HepG2 (cell line): ENCODE results near the gene P3H4. TPM values are rescaled to one million over a fixed set of nuclear protein-coding genes. Genes with fewer than 3 reads are reported as not detected.

Experiments used
- CHD4 ChIP-seq: fragments of 200-600 bp; sonication (generic); IDR thresholded peaks from 2 replicates; pipeline ENCODE4 v1.7.0; 2017; ENCODE audit warnings: mild to moderate bottlenecking, low read length, borderline replicate concordance
- FOXC1 ChIP-seq: sonication (generic); formaldehyde crosslinking; IDR thresholded peaks from 2 replicates; pipeline ENCODE4 v1.8.0; 2022; ENCODE audit warnings: mild to moderate bottlenecking, missing genetic modification reagents, borderline replicate concordance
- GATAD1 ChIP-seq: IDR thresholded peaks from 2 replicates; pipeline ENCODE4 v1.6.1; 2016; ENCODE audit warnings: missing genetic modification reagents, missing compliant biosample characterization
- HIVEP1 ChIP-seq: sonication (generic); formaldehyde crosslinking; IDR thresholded peaks from 2 replicates; pipeline ENCODE4 v1.4.0; 2020; ENCODE audit warnings: mild to moderate bottlenecking, missing genetic modification reagents
- MIER2 ChIP-seq: IDR thresholded peaks from 2 replicates; pipeline ENCODE4 v1.6.1; 2016; ENCODE audit warnings: missing biosample characterization, missing genetic modification reagents
- NKX3-1 ChIP-seq: sonication (generic); formaldehyde crosslinking; IDR thresholded peaks from 2 replicates; pipeline ENCODE4 v1.5.0; 2020; ENCODE audit warnings: missing genetic modification reagents
- POGK ChIP-seq: sonication (generic); formaldehyde crosslinking; conservative IDR thresholded peaks from 2 replicates; pipeline ENCODE4 v1.8.0; 2022; ENCODE audit warnings: mild to moderate bottlenecking, moderate library complexity, missing genetic modification reagents
- RXRB ChIP-seq: IDR thresholded peaks from 2 replicates; pipeline ENCODE4 v1.6.1; 2016; ENCODE audit warnings: borderline replicate concordance, missing genetic modification reagents, missing compliant biosample characterization
- SMC3 ChIP-seq: IDR thresholded peaks from 2 replicates; pipeline ENCODE4 v1.6.1; 2011; ENCODE audit warnings: low read length, improper control_type of control experiment
- THYN1 ChIP-seq: sonication (generic); formaldehyde crosslinking; IDR thresholded peaks from 2 replicates; pipeline ENCODE4 v1.8.1; 2023; ENCODE audit warnings: low read depth, mild to moderate bottlenecking, moderate library complexity, missing genetic modification reagents, borderline replicate concordance
- ZKSCAN1 ChIP-seq: fragments of 150-350 bp; IDR thresholded peaks from 2 replicates; pipeline ENCODE4 v1.6.1; 2014; ENCODE audit warnings: low read length
- ZNF17 ChIP-seq: sonication (generic); formaldehyde crosslinking; IDR thresholded peaks from 2 replicates; pipeline ENCODE4 v1.5.0; 2020; ENCODE audit warnings: mild to moderate bottlenecking, missing genetic modification reagents
- ZNF235 ChIP-seq: sonication (generic); formaldehyde crosslinking; IDR thresholded peaks from 2 replicates; pipeline ENCODE4 v1.8.1; 2023; ENCODE audit warnings: mild to moderate bottlenecking, missing genetic modification reagents, borderline replicate concordance
- ZNF367 ChIP-seq: sonication (generic); formaldehyde crosslinking; IDR thresholded peaks from 2 replicates; pipeline ENCODE4 v1.4.0; 2020; ENCODE audit warnings: missing genetic modification reagents, borderline replicate concordance
- ZNF430 ChIP-seq: sonication (generic); formaldehyde crosslinking; IDR thresholded peaks from 2 replicates; pipeline ENCODE4 v1.9.0; 2021; ENCODE audit warnings: mild to moderate bottlenecking, missing genetic modification reagents
- ZNF558 ChIP-seq: sonication (generic); formaldehyde crosslinking; IDR thresholded peaks from 2 replicates; pipeline ENCODE4 v1.9.0; 2022; ENCODE audit warnings: mild to moderate bottlenecking, missing genetic modification reagents, borderline replicate concordance
- ZNF773 ChIP-seq: sonication (generic); formaldehyde crosslinking; IDR thresholded peaks from 2 replicates; pipeline ENCODE4 v1.4.0; 2020; ENCODE audit warnings: missing genetic modification reagents, borderline replicate concordance
- ZNF776 ChIP-seq: sonication (generic); formaldehyde crosslinking; IDR thresholded peaks from 2 replicates; pipeline ENCODE4 v1.4.0; 2020; ENCODE audit warnings: mild to moderate bottlenecking, missing genetic modification reagents
- polyA plus RNA-seq, 8 experiments: library from polyadenylated mRNA; depleted of rRNA in 3 of 8; stranded (reverse) in 7 of 8; unstranded in 1 of 8; fragments of >200 nt; fragmentation: Illumina TruSeq in 4 of 8; extraction: Trizol in 4 of 8; gene quantifications; 2 replicates each; pipeline versions ENCODE4 v1.2.1 to v1.2.3, GENCODE V29; 2011 to 2016; ENCODE audit warnings: low read depth in 4 of 8, missing spikeins in 1 of 8, mixed read lengths in 1 of 8; ENCODE audit not compliant: insufficient read depth in 1 of 8
- total RNA-seq, 5 experiments: library from RNA; depleted of rRNA; stranded (reverse); fragments of >200 nt; fragmentation: Illumina TruSeq; extraction: Trizol; gene quantifications; 2 replicates each; pipeline ENCODE4 v1.2.3, GENCODE V29; 2016; ENCODE audit warnings: low read depth in 1 of 5
- TF ChIP-seq, protein P1 (sequence below): sonication (generic); formaldehyde crosslinking; IDR thresholded peaks from 2 replicates; pipeline ENCODE4 v1.4.0; 2020; ENCODE audit warnings: low read depth, mild to moderate bottlenecking, missing genetic modification reagents
- TF ChIP-seq, protein P2 (sequence below): IDR thresholded peaks from 2 replicates; pipeline ENCODE4 v1.6.1; 2016; ENCODE audit warnings: missing compliant biosample characterization, missing genetic modification reagents, borderline replicate concordance
- TF ChIP-seq, protein P3 (sequence below): sonication (generic); formaldehyde crosslinking; IDR thresholded peaks from 2 replicates; pipeline ENCODE4 v1.4.0; 2020; ENCODE audit warnings: missing genetic modification reagents, borderline replicate concordance

The P3H4 gene
- total and polyA plus RNA-seq, 2 of the 13 experiments (the other 11 are each of a cell fraction or from before 2014, with no cell fraction given) = 37.1 to 50.6 TPM

DNA sequence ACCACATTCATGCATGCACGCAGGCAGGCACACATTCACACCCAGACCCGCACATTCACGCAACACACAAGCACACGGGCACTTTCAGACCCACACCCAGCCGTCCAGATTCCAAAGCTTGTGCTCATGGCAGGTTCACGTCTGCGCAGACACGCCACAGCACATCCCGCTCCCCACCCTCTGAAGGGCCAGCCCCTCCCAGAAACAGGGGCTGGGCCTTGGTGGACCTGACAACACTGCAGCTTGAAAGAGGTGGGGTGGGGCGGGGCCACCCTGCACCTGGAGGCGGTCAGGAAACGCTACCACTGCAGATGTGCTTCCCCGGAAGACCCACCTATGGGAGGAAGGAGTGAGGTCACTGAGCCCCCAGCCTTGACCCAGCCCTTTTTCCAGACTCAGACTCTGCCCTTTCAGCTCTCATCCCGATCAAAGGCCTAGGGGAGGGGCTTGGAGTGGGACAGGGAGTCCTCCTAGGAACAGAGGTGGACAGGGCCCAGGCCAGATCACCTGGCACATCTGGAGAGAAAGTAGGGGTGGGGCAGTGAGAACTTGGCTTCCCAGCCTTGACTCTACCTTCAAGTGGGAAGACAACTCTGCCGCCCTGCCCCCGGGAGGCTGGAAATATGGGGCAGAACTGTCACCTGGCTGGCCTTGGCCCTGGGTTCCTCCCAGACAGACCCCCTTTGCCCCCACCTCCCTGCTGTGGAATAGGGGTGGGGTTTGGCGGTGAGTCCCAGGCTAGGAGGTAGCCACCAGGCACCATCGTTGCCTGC lies 11.0 kb downstream of the P3H4 start (continued):
- no peak; the same call in 1 of the 2 replicates for TF ChIP-seq POGK (CRISPR knock-in tag)
- TF ChIP-seq MIER2 (CRISPR knock-in tag) = no peak
- TF ChIP-seq, protein P1, sequence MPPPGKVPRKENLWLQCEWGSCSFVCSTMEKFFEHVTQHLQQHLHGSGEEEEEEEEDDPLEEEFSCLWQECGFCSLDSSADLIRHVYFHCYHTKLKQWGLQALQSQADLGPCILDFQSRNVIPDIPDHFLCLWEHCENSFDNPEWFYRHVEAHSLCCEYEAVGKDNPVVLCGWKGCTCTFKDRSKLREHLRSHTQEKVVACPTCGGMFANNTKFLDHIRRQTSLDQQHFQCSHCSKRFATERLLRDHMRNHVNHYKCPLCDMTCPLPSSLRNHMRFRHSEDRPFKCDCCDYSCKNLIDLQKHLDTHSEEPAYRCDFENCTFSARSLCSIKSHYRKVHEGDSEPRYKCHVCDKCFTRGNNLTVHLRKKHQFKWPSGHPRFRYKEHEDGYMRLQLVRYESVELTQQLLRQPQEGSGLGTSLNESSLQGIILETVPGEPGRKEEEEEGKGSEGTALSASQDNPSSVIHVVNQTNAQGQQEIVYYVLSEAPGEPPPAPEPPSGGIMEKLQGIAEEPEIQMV = no peak
- TF ChIP-seq ZNF17 = no peak
- no peak for TF ChIP-seq ZNF558 (CRISPR knock-in tag)
- no peak for TF ChIP-seq ZNF235 (CRISPR knock-in tag)
- no peak for TF ChIP-seq HIVEP1
- no peak for TF ChIP-seq ZKSCAN1
- TF ChIP-seq ZNF430 (CRISPR knock-in tag) = no peak
- TF ChIP-seq ZNF776 (CRISPR knock-in tag) = no peak
- TF ChIP-seq, protein P2, sequence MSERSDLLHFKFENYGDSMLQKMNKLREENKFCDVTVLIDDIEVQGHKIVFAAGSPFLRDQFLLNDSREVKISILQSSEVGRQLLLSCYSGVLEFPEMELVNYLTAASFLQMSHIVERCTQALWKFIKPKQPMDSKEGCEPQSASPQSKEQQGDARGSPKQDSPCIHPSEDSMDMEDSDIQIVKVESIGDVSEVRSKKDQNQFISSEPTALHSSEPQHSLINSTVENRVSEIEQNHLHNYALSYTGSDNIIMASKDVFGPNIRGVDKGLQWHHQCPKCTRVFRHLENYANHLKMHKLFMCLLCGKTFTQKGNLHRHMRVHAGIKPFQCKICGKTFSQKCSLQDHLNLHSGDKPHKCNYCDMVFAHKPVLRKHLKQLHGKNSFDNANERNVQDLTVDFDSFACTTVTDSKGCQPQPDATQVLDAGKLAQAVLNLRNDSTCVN = peak; percentile 98
- no peak for TF ChIP-seq CHD4
- TF ChIP-seq, protein P3, sequence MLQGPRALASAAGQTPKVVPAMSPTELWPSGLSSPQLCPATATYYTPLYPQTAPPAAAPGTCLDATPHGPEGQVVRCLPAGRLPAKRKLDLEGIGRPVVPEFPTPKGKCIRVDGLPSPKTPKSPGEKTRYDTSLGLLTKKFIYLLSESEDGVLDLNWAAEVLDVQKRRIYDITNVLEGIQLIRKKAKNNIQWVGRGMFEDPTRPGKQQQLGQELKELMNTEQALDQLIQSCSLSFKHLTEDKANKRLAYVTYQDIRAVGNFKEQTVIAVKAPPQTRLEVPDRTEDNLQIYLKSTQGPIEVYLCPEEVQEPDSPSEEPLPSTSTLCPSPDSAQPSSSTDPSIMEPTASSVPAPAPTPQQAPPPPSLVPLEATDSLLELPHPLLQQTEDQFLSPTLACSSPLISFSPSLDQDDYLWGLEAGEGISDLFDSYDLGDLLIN (CRISPR knock-in tag) = no peak
- TF ChIP-seq RXRB (CRISPR knock-in tag) = 0 out of 2 replicates have a peak, but pooled peaks have one; percentile 35
- TF ChIP-seq ZNF367 = no peak
- no peak for TF ChIP-seq ZNF773 (CRISPR knock-in tag)
- TF ChIP-seq THYN1 (CRISPR knock-in tag) = no peak
- no peak for TF ChIP-seq NKX3-1 (CRISPR knock-in tag)
- no peak for TF ChIP-seq SMC3
- TF ChIP-seq GATAD1 (CRISPR knock-in tag) = no peak
- TF ChIP-seq FOXC1 (CRISPR knock-in tag) = no peak
